Right lobe of liver (tissue), 6 donors: ENCODE measurements around the gene NAALADL2. TPM values are rescaled to one million over a fixed set of nuclear protein-coding genes. Genes with fewer than 3 reads are reported as not detected.

Source experiments
- ATAC-seq, 4 donors: fragments of 200-7000 bp; cut with Tn5 transposase; one replicate each; pipeline ENCODE4 v1.9.1; 2020; ENCODE audit warnings: mild to moderate bottlenecking in 4 of 4, moderate library complexity in 4 of 4
- DNase-seq, 3 donors: peaks; one replicate each; pipeline ENCODE4 v3.0.0-alpha.2; 2020
- H3K27ac ChIP-seq, 3 donors: fragments of 200-600 bp; one replicate each; pipeline ENCODE4 v1.8.0; 2022
- H3K27me3 ChIP-seq, 2 donors: fragments of 200-600 bp; one replicate each; pipeline ENCODE4 v1.8.0; 2022
- H3K36me3 ChIP-seq, 4 donors: fragments of 200-600 bp; sonication (generic) in 1 of 4; one replicate each; pipeline versions ENCODE4 v1.5.1 to v1.8.0; 2017 to 2022; ENCODE audit warnings: control low read depth in 1 of 4
- H3K4me1 ChIP-seq, 4 donors: fragments of 200-600 bp; sonication (generic) in 1 of 4; one replicate each; pipeline versions ENCODE4 v1.5.1 to v1.8.0; 2017 to 2022; ENCODE audit warnings: control low read depth in 1 of 4
- H3K4me3 ChIP-seq, 3 donors: fragments of 200-600 bp; one replicate each; pipeline ENCODE4 v1.8.0; 2022
- H3K9me3 ChIP-seq, 4 donors: fragments of 200-600 bp; sonication (generic) in 1 of 4; one replicate each; pipeline versions ENCODE4 v1.5.1 to v1.8.0; 2017 to 2022; ENCODE audit warnings: control low read depth in 1 of 4
- POLR2A ChIP-seq: fragments of 450-650 bp; IDR thresholded peaks from one replicate; pipeline ENCODE4 v1.6.1; 2017; ENCODE audit warnings: antibody characterized with exemption, mild to moderate bottlenecking
- WGBS: methylation state at CpG from one replicate; pipeline ENCODE4 v1.1.6; 2018; ENCODE audit warnings: low coverage, low lambda C conversion rate; ENCODE audit not compliant: insufficient coverage; ENCODE audit errors: missing lambda C conversion rate; 5-methylcytosine and 5-hydroxymethylcytosine counted together
- intact Hi-C, 2 donors: fragments of 100-400 bp; cut with DNase I; formaldehyde crosslinking; loops; one replicate each; pipeline versions ENCODE4 v1.11.2 to v1.14.1; 2022
- total RNA-seq, 6 experiments: library from RNA; depleted of rRNA in 2 of 6; stranded (reverse); fragments of >200 nt in 2 of 6; fragmentation: NEBNext Ultra II Directional in 3 of 6; extraction: Animal tissue kit (Norgen Biotek cat#: 25700) in 3 of 6; gene quantifications; one replicate each; pipeline versions ENCODE4 v1.1.0 to v1.2.4, GENCODE V29; 2016 to 2023
- TF ChIP-seq, protein P1 (sequence below), 4 donors: fragments of 200-600 bp in 3 of 4; fragments of 450-650 bp in 1 of 4; IDR thresholded peaks; one replicate each; pipeline versions ENCODE4 v1.5.1 to v1.8.0; 2016 to 2022; ENCODE audit warnings: antibody characterized with exemption in 4 of 4, mild to moderate bottlenecking in 2 of 4
- donor health status: DM: no; HTN: yes; CAD: no.
- donor health status: DM: no; HTN: no; CAD: no.
- donor health status: DM: no; HTN: no; CAD: no.
- donor health status: DM: no; HTN: yes; CAD: no.
- donor health status: DM: no; HTN: yes; CAD: no.

Gene NAALADL2
- total RNA-seq, 6 experiments from 2014 or later = 0.86 to 4.9 (median 3.2) TPM

DNA sequence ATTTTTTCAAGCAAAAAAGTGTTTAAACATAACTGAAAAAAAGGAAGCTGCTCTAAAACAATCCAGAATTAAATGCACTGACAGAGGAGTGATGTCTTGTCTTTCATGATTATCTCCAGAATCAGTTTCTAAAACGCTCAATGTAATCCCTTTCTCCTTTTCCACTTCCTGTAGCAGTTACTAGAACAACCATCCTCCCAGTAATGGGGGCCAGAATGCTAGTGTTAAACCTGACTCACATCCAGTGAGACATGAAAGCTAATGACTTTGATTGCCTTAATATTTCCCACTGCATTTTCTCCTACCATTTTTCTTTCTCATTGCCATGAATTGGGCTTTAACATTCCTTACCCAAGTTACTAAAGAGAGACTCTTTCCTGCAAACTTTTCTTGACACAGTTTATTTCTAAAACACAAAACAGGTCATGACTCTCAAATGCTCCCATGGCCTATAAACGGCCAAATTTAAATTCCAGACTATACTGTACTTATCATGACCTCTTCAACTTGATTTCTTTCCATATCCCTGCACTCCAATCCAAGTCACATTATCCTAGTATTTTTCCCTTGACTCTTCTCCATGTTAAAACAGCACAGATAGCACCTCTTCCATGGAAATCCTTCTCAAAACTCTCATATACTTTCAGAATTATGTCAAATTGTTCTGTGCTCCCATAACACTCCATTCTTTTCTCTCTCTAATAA lies 341.4 kb downstream of the NAALADL2 start:
- DNase-seq (no peak), ATAC-seq (no peak)
- TF ChIP-seq POLR2A = no peak
- TF ChIP-seq, protein P1, sequence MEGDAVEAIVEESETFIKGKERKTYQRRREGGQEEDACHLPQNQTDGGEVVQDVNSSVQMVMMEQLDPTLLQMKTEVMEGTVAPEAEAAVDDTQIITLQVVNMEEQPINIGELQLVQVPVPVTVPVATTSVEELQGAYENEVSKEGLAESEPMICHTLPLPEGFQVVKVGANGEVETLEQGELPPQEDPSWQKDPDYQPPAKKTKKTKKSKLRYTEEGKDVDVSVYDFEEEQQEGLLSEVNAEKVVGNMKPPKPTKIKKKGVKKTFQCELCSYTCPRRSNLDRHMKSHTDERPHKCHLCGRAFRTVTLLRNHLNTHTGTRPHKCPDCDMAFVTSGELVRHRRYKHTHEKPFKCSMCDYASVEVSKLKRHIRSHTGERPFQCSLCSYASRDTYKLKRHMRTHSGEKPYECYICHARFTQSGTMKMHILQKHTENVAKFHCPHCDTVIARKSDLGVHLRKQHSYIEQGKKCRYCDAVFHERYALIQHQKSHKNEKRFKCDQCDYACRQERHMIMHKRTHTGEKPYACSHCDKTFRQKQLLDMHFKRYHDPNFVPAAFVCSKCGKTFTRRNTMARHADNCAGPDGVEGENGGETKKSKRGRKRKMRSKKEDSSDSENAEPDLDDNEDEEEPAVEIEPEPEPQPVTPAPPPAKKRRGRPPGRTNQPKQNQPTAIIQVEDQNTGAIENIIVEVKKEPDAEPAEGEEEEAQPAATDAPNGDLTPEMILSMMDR (IDR thresholded peaks at IDR 0.05) = no peak
- H3K27me3 ChIP-seq = no peaks in the 10 kb centered on the region
- 45% methylated on average over 2 of the region's 2 CpGs for WGBS
- intact Hi-C loops = no loop called here
- H3K36me3 ChIP-seq = no peaks in the 10 kb centered on the region
- H3K9me3 ChIP-seq = no peaks in the 10 kb centered on the region
- H3K27ac ChIP-seq = no peak overlapping the region
- no peaks in the 10 kb centered on the region for H3K4me1 ChIP-seq
- no peak overlapping the region for H3K4me3 ChIP-seq

DNA sequence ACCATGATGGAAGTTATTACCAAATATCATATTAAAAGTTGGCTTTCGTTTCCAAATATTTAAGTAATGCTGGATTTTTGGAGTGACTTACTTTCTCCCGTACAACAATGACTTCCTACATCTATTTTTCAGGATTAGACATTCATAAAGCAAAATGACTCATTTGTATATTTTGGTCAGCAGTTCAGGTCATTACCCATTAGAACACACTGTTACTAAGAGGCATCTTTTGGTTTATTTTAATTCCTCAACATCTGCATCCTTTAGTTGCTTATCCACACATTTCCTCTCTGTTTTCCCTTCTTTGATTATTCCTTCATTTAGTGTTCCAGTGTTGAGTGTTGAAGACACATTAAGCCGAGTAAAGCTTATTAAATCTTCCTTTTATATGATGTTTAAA lies 348.2 kb downstream of the NAALADL2 start:
- no peaks in the 10 kb centered on the region for H3K9me3 ChIP-seq
- intact Hi-C loops = no loop called here
- H3K36me3 ChIP-seq = no peaks in the 10 kb centered on the region
- whole genome bisulfite sequencing = 71% methylated on average over 3 of the region's 3 CpGs
- TF ChIP-seq POLR2A = no peak
- TF ChIP-seq, protein P1 (IDR thresholded peaks at IDR 0.05) = no peak
- no peaks in the 10 kb centered on the region for H3K27me3 ChIP-seq
- DNase-seq (no peak), ATAC-seq (no peak)
- no peak overlapping the region for H3K27ac ChIP-seq
- no peaks in the 10 kb centered on the region for H3K4me1 ChIP-seq
- H3K4me3 ChIP-seq = no peak overlapping the region

DNA sequence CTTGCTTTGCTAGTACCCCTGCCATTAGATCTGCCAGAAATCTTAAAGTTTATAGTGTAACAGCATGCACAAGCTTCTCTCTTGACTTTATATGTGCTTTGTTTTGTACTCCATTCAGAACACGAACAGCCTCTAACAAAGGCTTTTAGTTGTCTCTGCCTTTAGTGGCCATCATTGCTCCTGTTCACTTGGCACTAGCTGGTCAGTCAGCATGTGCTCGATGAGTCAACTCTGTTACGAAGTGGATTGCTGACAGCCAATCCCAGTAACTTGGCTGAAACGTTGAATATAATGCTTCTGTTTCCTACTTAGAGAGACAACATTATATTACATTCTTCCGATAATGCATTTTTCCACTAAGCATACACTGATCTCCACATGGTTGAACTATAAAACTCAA lies 349.2 kb downstream of the NAALADL2 start:
- no peak overlapping the region for H3K4me3 ChIP-seq
- H3K4me1 ChIP-seq = no peaks in the 10 kb centered on the region
- no peak overlapping the region for H3K27ac ChIP-seq
- ATAC-seq = no peak
- intact Hi-C loops = no loop called here
- no peaks in the 10 kb centered on the region for H3K27me3 ChIP-seq
- no peaks in the 10 kb centered on the region for H3K9me3 ChIP-seq
- no peak for DNase-seq
- no peaks in the 10 kb centered on the region for H3K36me3 ChIP-seq
- WGBS = 87% methylated on average over 5 of the region's 5 CpGs
- TF ChIP-seq, protein P1 (IDR thresholded peaks at IDR 0.05) = no peak

DNA sequence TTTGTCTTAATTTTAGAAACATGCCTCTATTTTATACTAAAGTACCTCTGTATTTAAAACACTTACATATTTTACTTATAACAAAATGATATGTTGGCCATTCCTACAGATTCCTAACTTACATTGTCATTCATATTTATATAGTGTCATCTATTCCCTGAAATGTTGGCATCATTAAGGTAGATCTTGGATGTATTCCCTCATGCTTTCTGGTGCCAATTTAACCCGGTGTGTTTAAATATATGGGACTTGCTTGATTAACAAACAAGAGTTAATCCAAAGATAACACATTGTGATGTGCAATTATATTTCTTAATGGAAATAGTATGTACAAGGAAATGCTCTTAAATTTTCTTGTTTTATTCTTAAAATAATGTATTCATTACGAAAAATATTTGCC lies 352.3 kb downstream of the NAALADL2 start:
- ATAC-seq (no peak), DNase-seq (no peak)
- Histone ChIP-seq H3K27me3 (no peaks in the 10 kb centered on the region), H3K9me3 (no peaks in the 10 kb centered on the region), H3K27ac (no peak overlapping the region), H3K36me3 (no peaks in the 10 kb centered on the region), H3K4me1 (no peaks in the 10 kb centered on the region), H3K4me3 (no peak overlapping the region)
- 58% methylated on average over 2 of the region's 2 CpGs for WGBS
- no peak for TF ChIP-seq POLR2A
- TF ChIP-seq, protein P1 (IDR thresholded peaks at IDR 0.05) = no peak
- intact Hi-C loops = no loop called here
